GM21447 (cell line): ENCODE measurements around the gene SH3TC1.

Source experiments
- ATAC-seq: cut with Tn5 transposase; IDR thresholded peaks from one replicate; pipeline ENCODE4 v1.9.1; 2021; ENCODE audit not compliant: unreplicated experiment

SH3TC1 gene

DNA sequence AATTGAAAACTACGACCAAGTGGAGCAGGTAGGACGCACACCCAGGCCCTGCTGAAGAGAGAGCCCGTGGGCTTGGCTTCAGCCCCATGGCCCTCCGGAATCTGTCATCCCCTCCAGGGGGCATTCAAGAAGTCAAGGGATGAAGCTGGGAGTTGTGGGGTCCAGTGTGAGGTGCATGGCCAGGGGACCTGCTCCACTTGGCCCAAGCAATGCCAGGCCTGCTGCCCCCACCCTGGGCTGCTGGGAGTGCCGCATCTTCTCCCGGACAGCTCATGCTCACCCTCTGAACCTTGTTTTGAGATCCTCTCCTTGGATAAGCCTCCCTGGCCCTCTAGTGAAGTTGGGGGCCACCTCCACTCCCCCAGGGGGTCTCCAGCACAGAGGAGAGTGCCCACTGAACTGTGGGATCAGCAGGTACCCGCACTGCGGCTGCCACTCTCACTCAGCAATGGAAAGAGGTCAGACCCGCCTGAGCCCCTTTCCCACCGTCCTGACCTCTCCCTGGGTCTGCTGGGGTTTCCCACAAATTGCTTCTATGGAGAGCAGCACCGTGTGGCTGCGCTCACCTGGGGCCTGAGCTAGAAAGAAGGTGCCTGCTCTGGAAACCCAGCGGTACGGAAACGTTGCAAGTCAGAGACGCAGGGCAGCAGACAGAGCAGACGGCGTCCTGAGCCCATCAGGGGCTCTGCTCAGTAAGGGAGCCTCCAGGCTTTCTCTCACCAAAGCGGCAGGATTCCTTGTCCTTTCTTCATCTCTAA is 35.5 kb upstream of the SH3TC1 start:
- no peak for ATAC-seq

- ATAC-seq, result no peak
Measured at GRCh38 chr4:8164194-8164565, 34.9 kb upstream of the SH3TC1 start.

DNA sequence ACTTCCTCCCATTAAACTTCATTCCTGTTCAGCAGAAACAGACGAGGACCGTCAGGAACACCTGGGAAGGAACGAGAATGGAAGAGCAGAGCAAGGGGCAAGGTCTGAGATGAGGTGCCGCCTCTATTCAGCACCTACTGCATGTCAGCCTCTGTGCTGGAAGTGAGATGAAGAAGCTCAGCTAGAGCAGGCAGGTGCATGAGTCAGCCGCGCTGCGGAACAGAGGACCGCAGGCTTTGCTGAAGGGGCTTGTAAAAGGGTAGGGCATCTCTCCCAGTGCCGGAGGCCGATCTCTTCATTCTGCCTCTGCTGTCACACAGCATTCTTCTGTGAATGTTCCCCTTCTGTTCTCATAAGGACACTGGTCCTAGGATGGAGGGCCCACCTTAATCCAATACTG is 34.4 kb upstream of the SH3TC1 start:
- no peak for ATAC-seq

DNA sequence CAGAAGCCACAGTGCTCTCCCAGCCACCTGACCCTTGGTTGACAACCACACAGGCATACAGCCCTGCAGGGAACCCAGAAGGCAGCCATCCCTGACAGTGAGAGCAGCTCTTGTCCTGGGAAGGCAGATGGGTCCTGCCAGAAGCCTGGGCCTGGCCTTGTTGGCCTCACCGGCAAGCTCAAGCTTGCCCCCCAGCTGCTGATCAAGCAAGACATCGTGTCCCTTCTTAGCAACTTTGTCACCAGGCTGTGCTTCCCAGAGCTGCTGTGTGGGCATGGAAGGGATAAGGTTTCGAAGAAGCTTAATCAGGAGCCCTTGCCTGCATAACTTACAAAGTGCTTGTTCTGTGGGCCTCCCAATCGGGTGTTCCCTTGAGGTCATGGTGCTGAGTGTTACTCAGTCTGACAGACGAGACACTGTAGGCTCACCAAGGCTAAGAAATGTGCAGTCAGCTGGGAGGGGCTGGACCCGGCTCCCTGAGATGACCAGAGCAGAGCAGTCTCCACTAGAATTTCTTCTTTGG is 33.7 kb upstream of the SH3TC1 start:
- ATAC-seq, result no peak

DNA sequence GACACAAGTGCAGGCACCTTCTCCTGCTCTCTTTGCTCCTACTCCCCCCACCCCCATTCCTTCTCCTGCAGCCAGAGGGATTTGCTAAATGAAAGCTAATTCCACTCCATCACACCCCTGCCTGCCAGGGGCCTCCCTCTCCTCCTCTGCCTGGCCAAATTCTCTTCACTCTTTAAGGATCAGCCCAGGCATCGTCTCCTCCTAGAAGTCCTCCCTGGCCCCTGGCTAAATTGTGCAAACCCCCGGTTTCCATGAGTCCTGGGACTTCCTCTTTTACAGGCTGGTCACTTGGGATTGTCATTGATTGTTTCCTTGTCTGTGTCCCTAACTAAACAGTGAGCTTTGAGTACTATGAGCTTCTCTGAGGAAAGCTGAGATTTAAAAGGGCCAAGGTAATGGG is 31.8 kb upstream of the SH3TC1 start:
- no peak for ATAC-seq

DNA sequence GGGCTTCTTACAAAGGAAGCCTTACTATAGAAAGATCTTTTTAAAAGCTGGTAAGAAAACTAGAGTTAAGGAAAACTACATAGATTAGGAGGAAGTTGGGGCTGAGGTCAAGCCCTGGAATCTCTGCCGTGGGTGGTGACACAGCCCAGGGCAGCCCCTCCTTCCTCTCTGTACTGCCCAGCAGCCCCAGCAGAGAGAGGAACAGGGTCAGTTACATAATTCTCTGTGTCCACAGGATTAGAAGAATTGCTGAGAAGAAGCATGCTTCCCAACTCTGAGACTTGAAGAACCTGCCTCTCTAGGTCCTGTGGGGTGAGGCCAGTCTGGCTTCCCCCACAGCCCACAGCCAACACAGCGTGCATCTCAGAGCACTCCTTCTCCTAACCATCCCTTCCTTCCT is 31.3 kb upstream of the SH3TC1 start:
- ATAC-seq, result no peak

GRCh38 chr4:8168232-8168631 is 30.9 kb upstream of the SH3TC1 start:
- no peak for ATAC-seq

DNA sequence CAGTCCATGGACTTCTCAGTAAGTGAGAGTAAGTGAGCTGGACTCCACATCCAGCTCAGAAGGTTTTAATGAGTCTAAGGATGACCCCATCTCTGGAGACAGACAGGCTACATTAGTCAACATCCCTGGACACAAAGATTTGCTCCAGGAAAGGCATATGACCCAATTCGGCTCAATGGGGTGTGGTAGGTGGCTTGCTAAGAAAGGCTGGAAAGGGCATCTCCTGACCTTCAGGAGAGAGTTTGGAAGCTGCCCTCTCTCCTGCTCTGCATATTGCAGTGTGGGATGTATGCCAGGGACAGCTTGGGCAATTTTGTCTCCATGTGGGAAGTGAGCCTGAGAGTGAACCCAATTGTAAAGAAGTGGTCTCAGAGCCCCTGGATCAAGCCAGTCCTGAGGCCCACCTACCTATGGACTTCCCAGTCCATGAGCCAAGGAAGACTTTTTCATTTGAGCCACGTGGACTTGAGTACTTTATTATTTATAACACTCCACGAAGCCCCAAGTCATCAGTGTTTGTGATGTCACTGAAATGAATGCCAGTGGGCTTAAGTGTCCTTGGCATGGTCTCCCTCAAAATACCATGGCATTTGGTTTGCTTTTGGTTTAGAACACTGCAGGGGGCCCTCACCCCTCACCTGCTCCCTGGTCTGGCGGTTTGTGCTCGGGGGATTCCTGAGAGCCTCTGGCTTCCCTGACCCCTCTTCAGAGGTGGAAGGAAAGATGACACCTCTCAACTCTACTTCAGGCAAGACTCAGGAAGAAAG is 30.1 kb upstream of the SH3TC1 start:
- ATAC-seq, result no peak

GRCh38 chr4:8169763-8170162 is 29.3 kb upstream of the SH3TC1 start:
- no peak for ATAC-seq

DNA sequence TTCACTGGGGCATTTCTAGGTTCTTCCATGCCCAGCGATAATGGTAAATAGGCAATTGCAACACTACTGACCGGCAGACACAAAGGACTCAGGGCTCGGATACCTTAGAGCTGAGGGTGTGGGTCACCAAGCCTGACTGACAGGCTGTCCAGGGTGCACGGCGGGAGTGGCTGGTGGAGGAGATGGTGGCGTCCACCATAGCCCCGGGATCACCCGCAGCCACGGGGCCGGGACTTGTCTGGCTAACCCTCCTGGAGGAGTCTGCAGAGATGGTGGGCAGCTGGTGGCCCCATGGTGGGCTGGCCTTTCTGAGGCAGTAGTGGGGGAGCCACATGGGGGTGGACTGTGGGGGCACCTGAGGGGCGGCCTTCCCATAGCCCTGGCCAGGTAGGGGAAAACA is 28.7 kb upstream of the SH3TC1 start:
- ATAC-seq, result no peak

DNA sequence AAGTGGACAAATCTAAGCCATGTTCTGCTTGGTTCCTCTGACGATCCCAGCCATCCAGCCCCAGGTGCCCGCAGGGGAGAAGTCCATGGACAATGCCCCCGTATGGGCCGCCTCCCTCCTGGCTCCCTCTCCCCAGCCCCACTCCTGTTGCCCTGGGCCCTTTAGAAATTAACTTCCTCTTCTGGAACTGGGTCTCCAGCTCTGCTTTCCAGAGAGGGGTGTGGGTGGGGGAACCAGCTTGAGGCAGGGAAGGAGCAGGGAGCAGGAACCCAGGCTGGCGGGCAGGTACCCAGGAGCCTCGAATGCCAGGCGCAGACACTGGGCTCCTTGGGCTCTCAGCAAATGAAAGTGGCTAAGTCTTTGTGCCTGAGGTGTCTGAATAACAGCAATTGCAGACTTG is 27.8 kb upstream of the SH3TC1 start:
- no peak for ATAC-seq

DNA sequence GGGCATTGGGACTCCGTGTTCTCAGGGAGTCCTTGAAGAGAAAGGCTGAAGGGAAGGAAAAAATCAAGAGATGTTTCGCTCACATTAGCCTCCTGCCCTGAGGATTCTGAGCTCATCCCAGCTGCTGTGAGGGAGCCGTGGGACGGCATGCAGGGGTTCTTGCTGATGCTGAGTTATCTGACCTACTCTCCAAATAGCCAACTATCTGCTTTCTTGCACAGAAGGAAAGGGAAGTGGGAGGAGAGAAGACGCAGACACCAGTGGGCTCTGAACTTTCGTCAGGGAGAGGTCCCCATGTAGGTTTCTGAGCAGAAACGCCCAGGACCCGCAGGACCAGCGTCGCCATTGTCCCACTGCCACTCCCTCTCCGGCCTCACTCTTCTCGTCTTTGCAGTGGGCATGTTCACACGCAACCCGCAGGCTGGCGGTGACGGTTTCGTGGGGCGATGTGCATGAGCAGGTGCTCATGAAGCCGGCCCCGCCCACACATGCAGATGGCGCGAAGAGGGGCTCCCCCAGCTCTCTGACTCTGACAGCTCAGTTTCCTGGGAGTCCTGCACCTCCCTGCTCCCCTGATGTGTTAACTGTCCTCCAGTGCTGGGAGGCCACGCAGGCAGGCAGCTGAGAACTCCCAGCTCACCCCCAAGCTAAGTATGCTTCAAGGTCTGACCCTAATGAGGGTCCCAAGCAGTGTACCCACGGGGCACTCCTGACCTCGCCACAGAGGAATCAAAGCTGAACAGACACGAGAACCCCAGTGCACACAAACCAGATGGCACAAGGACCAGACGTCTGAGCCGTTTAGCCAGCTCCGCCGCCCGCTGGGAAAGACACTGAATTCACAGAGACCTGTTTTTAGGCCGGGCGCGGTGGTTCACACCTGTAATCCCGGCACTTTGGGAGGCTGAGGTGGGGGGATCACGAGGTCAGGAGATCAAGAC is 26.8 kb upstream of the SH3TC1 start:
- peak; percentile 76 for ATAC-seq

- ATAC-seq, result no peak
Measured at GRCh38 chr4:8173492-8174242, 25.4 kb upstream of the SH3TC1 start.

- ATAC-seq, result no peak
Measured at GRCh38 chr4:8174970-8175369, 24.1 kb upstream of the SH3TC1 start.

GRCh38 chr4:8175686-8176085 is 23.4 kb upstream of the SH3TC1 start:
- ATAC-seq, result no peak

DNA sequence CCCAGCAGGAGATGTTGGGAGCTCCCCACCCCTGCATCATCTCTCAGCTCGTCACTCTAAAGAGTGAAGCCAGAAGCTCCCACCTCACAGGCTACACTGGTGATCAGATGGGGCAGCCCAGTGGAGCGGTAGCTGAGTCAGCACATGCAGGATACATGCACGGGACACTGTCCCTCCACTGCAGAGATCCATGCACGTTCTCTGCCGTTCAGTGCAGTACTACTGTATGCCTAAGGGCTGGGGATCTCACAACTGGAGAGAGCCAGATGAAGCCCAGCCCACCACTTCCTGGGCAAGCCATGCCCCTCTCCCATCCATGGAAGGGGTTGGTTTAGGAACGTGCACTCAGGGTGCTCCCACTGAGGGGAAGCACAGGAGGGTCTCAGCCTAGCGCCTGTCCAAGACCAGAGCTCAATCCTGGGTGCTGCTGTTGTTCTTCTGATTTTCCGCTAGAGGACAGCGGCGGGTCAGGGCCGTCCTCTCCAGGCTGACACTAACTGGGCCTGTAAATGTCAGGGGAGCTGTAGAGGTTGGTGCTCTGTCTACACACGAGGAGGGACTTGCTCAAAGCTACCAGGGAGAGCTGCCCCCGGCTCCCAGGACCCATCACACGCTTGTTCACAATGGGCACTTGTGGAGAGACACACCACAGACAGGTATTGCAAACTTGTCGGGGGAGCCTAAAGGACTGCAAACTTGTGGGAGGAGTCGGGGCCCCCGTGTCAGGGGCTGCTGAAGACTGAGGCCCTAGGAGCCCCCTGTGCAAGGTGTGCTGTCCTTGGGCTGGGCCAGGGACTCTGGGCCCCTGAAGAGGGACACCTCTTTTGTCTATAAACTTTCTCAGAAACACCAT is 22.3 kb upstream of the SH3TC1 start:
- peak; percentile 65 for ATAC-seq

DNA sequence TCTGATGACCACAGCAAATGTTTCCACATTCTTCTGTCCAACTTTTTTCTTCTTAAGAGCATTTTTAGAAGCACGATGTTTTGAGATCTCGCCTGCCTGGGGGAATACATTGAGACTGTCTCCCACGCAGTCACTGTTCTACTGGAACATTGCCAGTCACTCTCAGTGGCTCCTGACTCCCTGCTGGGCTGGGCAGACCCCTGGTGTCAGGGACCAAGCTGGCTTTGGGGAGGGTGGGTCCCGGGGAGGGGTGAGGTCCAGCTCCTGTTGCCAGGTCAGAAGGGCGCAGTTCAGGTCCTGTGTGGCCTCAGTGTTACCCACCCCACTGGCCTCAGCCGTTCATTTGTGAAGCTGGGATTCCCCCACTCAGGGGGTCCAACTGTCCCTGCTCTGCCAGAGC is 21.5 kb upstream of the SH3TC1 start:
- no peak for ATAC-seq

- ATAC-seq, result no peak
Measured at GRCh38 chr4:8177956-8178355, 21.1 kb upstream of the SH3TC1 start.

- ATAC-seq, result no peak
Measured at GRCh38 chr4:8179074-8179473, 20.0 kb upstream of the SH3TC1 start.

GRCh38 chr4:8179771-8180170 is 19.3 kb upstream of the SH3TC1 start:
- no peak for ATAC-seq
